ENCODE data around the gene BNIP3. TPM values are rescaled to one million over a fixed set of nuclear protein-coding genes. Genes with fewer than 3 reads are reported as not detected.

The BNIP3 gene
- total RNA-seq, 1 donor from 2014 or later: 84.0 TPM

DNA sequence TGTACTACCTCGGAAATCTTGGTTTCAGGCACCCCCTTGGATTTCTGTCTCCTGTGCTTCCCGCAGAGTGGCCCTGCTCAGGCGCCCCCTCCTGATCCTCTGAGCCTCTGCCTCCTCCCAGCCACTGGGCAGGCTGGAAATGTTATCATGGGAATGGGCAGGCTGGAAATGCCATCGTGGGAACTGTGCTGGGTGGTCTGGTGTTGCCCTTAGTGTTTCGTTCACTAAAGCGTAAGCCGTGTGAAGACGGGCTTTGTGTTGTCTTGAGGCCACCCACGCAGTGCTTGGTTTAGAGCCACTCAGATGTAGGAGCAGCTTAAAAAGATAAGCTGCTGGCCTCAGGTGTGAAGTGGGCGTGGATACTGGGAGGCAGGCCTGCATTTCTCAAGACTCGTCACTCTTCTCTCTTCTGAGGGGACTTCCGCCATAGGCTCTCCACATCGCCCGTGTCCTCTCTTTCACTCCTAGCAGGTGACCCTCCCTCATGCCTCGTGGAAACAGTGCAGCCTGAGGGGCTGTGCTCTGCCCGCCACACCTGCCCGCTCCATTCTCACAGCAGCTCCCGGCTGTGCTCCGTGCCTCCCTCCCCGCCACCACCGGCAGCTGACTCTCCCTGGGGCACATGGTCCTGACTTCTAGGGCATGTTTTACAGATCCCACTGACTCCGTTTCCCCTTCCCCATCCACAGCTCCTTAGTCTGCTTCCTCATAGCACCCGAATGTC lies 52.4 kb downstream of the BNIP3 start:
- DNase-seq (ENCODE audit: low read depth): no peak
- Histone ChIP-seq H3K36me3 (ENCODE audit: control insufficient read depth, insufficient read depth, low read length) (peaks cover 3% of the 10 kb centered on the region), H3K27me3 (ENCODE audit: control insufficient read depth, insufficient read depth, low read length) (no peaks in the 10 kb centered on the region), H3K4me3 (ENCODE audit: low read depth, low read length) (no peak overlapping the region)
- no peak for FAIRE-seq
- TF ChIP-seq, protein P1, sequence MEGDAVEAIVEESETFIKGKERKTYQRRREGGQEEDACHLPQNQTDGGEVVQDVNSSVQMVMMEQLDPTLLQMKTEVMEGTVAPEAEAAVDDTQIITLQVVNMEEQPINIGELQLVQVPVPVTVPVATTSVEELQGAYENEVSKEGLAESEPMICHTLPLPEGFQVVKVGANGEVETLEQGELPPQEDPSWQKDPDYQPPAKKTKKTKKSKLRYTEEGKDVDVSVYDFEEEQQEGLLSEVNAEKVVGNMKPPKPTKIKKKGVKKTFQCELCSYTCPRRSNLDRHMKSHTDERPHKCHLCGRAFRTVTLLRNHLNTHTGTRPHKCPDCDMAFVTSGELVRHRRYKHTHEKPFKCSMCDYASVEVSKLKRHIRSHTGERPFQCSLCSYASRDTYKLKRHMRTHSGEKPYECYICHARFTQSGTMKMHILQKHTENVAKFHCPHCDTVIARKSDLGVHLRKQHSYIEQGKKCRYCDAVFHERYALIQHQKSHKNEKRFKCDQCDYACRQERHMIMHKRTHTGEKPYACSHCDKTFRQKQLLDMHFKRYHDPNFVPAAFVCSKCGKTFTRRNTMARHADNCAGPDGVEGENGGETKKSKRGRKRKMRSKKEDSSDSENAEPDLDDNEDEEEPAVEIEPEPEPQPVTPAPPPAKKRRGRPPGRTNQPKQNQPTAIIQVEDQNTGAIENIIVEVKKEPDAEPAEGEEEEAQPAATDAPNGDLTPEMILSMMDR (IDR thresholded peaks at IDR 0.05; ENCODE audit: insufficient read depth, low read length, severe bottlenecking): no peak

DNA sequence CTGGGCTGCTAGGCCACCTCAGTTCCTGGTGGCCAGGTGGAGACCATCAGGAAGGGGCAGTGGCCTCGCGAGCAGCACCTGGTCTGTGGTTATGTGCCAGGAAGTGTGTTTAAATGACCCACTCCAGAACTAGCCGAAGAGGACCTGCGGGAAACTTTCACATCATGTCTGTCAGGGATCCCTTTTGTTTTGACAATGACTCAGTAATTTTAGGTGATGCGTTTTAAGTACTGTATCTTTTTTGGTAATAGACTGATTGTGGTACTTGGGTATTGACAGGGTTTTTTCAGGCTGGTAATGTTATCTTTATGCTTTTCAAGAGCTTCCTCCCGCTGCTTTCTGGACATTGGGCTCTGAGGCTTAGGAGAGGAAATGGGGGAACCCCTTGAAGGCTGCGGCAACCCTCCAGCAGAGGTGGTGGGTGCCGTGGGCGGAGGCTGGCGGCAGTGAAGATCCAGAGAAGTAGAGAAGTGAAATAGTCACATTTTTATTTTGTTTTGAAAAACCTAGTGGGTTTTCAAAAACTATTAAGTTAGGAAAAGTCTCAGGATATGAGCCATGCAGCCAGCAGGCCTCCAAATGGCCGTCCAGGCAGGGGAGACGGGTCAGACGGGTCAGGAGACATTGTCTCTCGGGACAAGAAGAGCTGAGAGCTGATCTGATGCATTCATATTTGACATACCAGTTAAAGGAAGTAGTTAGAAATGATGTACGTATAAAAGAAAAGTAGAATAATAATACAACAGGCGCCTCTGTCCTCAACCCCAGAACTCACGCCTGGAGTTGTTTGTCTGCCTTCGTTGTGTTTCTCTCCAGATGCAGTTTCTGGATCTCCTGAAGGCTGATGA lies 53.3 kb downstream of the BNIP3 start:
- FAIRE-seq: no peak
- no peak overlapping the region for H3K4me3 ChIP-seq (ENCODE audit: low read depth, low read length)
- peaks cover 3% of the 10 kb centered on the region for H3K36me3 ChIP-seq (ENCODE audit: control insufficient read depth, insufficient read depth, low read length)
- no peak for DNase-seq (ENCODE audit: low read depth)
- no peaks in the 10 kb centered on the region for H3K27me3 ChIP-seq (ENCODE audit: control insufficient read depth, insufficient read depth, low read length)
- TF ChIP-seq, protein P1 (IDR thresholded peaks at IDR 0.05; ENCODE audit: insufficient read depth, low read length, severe bottlenecking): no peak

DNA sequence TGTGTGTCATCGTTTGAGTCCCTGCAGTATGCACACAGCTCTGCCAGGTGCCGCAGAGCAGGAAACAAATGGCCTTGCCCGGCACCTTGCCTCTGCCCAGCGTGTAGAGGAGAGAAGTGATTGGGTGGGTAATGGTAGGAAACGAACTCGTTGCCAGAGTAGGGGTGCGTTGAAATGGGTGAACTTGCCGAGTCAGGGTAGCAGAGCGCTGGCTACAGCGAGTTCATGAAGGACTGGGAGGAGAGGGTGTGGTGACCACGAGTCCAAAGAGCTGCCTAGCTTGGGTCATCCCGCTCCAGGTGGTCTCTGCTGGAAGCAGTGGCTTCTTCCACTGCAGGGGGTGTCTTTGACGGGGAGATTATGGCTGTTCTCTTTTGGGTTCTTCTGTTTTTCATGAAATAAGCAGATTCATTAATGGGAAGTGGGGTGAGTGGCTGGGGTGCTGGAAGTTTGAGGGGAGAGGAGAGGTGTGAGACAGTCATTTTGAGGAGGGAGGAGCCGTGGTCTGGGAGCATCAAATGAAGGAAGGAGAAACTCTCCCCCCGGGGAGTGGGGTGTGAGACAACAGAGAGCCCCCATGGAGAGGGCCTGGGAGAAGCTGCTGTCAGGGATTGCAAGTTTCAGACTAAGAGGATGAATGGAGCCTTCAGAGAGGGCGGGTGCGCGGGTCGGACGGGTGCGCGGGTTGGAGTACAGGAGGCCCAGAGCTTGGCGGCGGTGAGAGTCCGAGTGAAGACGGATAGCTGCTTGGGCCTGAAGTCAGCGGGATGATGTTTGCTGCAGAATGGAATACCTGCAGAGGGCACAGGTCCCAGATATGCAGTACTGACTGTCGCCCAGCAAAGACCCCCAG lies 54.8 kb downstream of the BNIP3 start:
- H3K36me3 ChIP-seq (ENCODE audit: control insufficient read depth, insufficient read depth, low read length): peaks cover 2% of the 10 kb centered on the region
- FAIRE-seq (no peak), DNase-seq (ENCODE audit: low read depth) (no peak)
- no peaks in the 10 kb centered on the region for H3K27me3 ChIP-seq (ENCODE audit: control insufficient read depth, insufficient read depth, low read length)
- TF ChIP-seq, protein P1 (IDR thresholded peaks at IDR 0.05; ENCODE audit: insufficient read depth, low read length, severe bottlenecking): no peak
- H3K4me3 ChIP-seq (ENCODE audit: low read depth, low read length): no peak overlapping the region

DNA sequence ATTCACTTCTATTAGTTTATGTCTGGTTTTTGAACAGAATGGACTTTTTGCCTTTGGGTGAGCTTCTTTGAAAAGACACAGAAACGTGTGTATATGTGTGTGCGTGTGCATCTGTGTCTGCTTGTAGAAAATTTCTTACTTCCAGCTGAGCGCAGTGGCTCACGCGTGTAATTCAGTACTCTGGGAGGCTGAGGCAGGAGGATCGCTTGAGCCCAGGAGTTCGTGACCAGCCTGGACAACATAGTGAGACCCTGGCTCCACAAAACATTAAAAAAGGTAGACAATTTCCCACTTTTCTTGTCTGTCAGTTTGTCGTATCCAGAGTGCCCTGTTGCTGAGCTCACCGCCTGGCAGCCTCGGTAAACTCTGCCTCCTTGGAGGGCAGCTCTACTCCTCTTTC lies 55.5 kb downstream of the BNIP3 start:
- TF ChIP-seq, protein P1 (IDR thresholded peaks at IDR 0.05; ENCODE audit: insufficient read depth, low read length, severe bottlenecking): no peak
- H3K4me3 ChIP-seq (ENCODE audit: low read depth, low read length): no peak overlapping the region
- H3K27me3 ChIP-seq (ENCODE audit: control insufficient read depth, insufficient read depth, low read length): no peaks in the 10 kb centered on the region
- H3K36me3 ChIP-seq (ENCODE audit: control insufficient read depth, insufficient read depth, low read length): peaks cover 2% of the 10 kb centered on the region
- DNase-seq (ENCODE audit: low read depth) (no peak), FAIRE-seq (no peak)

DNA sequence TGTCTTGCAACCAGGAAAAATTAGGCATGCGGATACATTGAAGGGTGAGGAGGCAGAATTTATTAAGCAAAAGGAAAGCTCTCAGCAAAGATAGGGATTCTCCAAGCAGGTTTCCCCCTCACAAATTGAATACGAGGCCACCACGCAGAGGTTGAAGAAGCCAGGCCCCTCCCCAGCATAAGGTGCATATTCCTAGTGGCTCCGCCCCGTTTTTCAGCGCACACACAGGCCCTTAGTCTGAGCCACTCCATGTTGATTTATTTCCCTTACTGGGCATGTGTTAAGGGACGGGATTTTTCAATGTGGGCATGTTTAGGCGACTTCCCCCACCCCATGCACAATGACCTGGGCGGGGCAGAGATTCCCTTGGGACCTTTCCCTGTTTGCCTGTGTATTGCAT lies 56.0 kb downstream of the BNIP3 start:
- no peak for DNase-seq (ENCODE audit: low read depth)
- TF ChIP-seq, protein P1 (IDR thresholded peaks at IDR 0.05; ENCODE audit: insufficient read depth, low read length, severe bottlenecking): no peak
- Histone ChIP-seq H3K36me3 (ENCODE audit: control insufficient read depth, insufficient read depth, low read length) (peaks cover 2% of the 10 kb centered on the region), H3K4me3 (ENCODE audit: low read depth, low read length) (no peak overlapping the region), H3K27me3 (ENCODE audit: control insufficient read depth, insufficient read depth, low read length) (no peaks in the 10 kb centered on the region)
- FAIRE-seq: no peak

Data from bronchial epithelial cell (primary cell).